Neural cell (in vitro differentiated cells): ENCODE data around the gene CRYBB3. TPM values are rescaled to one million over a fixed set of nuclear protein-coding genes. Genes with fewer than 3 reads are reported as not detected.

Experiments used
- H2AFZ ChIP-seq: fragments of 200-600, 300-800 bp; sonication (generic), shearing (Covaris generic); 2 replicates; pipeline ENCODE4 v1.6.0; 2014; ENCODE audit warnings: low read depth, mild to moderate bottlenecking, antibody characterized with exemption, low read length, moderate library complexity
- H3F3A ChIP-seq: fragments of 200-600 bp; shearing (Covaris generic); 2 replicates; pipeline ENCODE4 v1.6.1; 2016; ENCODE audit warnings: mild to moderate bottlenecking, moderate library complexity, mixed read lengths, antibody characterized with exemption, low read length; ENCODE audit not compliant: insufficient read depth, poor library complexity, severe bottlenecking
- H3K27ac ChIP-seq: fragments of 200-600, 300-800 bp; sonication (generic), shearing (Covaris generic); 2 replicates; pipeline ENCODE4 v1.5.1; 2014; ENCODE audit warnings: mild to moderate bottlenecking, low read length, moderate library complexity
- H3K27me3 ChIP-seq: fragments of 300-800, 200-600 bp; sonication (generic), shearing (Covaris generic); 2 replicates; pipeline ENCODE4 v1.6.0; 2014; ENCODE audit warnings: mild to moderate bottlenecking, low read depth, low read length, moderate library complexity; ENCODE audit not compliant: insufficient read depth
- H3K36me3 ChIP-seq: fragments of 300-800, 200-600 bp; sonication (generic), shearing (Covaris generic); 2 replicates; pipeline ENCODE4 v1.5.1; 2014; ENCODE audit warnings: mild to moderate bottlenecking, antibody characterized with exemption, low read length, moderate library complexity; ENCODE audit not compliant: insufficient read depth
- H3K4me2 ChIP-seq: fragments of 300-800, 200-600 bp; sonication (generic), shearing (Covaris generic); 2 replicates; pipeline ENCODE4 v1.6.0; 2014; ENCODE audit warnings: mild to moderate bottlenecking, low read length
- H3K4me3 ChIP-seq: fragments of 300-800, 200-600 bp; sonication (generic), shearing (Covaris generic); 2 replicates; pipeline ENCODE4 v1.5.1; 2014; ENCODE audit warnings: mild to moderate bottlenecking, low read length, moderate library complexity
- H3K79me2 ChIP-seq: fragments of 200-600 bp; shearing (Covaris generic); replicated peaks from 2 replicates; pipeline ENCODE4 v1.6.0; 2014; ENCODE audit warnings: mild to moderate bottlenecking, low read length, moderate library complexity; ENCODE audit not compliant: insufficient read depth
- H3K9ac ChIP-seq: fragments of 300-800, 200-600 bp; sonication (generic), shearing (Covaris generic); 2 replicates; pipeline ENCODE4 v1.6.1; 2016; ENCODE audit warnings: mild to moderate bottlenecking, low read length, mixed read lengths
- H3K9me2 ChIP-seq: fragments of 200-600 bp; shearing (Covaris generic); 2 replicates; pipeline ENCODE4 v1.6.1; 2016; ENCODE audit warnings: mild to moderate bottlenecking, low read length, mixed read lengths; ENCODE audit not compliant: insufficient read depth
- H3K9me3 ChIP-seq: fragments of 200-600, 300-800 bp; sonication (generic), shearing (Covaris generic); 2 replicates; pipeline ENCODE4 v1.6.1; 2016; ENCODE audit warnings: mild to moderate bottlenecking, mixed run types, low read length, moderate library complexity, mixed read lengths
- H4K20me1 ChIP-seq: fragments of 200-600 bp; shearing (Covaris generic); 2 replicates; pipeline ENCODE4 v1.6.1; 2016; ENCODE audit warnings: mild to moderate bottlenecking, mixed run types; ENCODE audit not compliant: insufficient read depth
- CTCF ChIP-seq: fragments of 450-650 bp; IDR thresholded peaks from 2 replicates; pipeline ENCODE4 v1.5.1; 2014; ENCODE audit warnings: antibody characterized with exemption, mild to moderate bottlenecking, moderate library complexity; ENCODE audit not compliant: poor library complexity, severe bottlenecking
- EP300 ChIP-seq: fragments of 450-650 bp; conservative IDR thresholded peaks from 2 replicates; pipeline ENCODE4 v1.6.1; 2014; ENCODE audit warnings: antibody characterized with exemption, mild to moderate bottlenecking, moderate library complexity; ENCODE audit not compliant: poor library complexity, severe bottlenecking
- EZH2 ChIP-seq: fragments of 200-600, 300-800 bp; shearing (Covaris generic), sonication (generic); IDR thresholded peaks from 2 replicates; pipeline ENCODE4 v1.6.1; 2014; ENCODE audit warnings: antibody characterized with exemption, low read length, borderline replicate concordance, mild to moderate bottlenecking; ENCODE audit not compliant: insufficient read depth, poor library complexity, severe bottlenecking
- MXI1 ChIP-seq: fragments of 450-650 bp; conservative IDR thresholded peaks from 2 replicates; pipeline ENCODE4 v1.6.1; 2014; ENCODE audit warnings: antibody characterized with exemption, mild to moderate bottlenecking; ENCODE audit not compliant: poor library complexity, severe bottlenecking
- POLR2AphosphoS5 ChIP-seq: IDR thresholded peaks from 2 replicates; pipeline ENCODE4 v1.6.1; 2012
- RAD21 ChIP-seq: fragments of 450-650 bp; conservative IDR thresholded peaks from 2 replicates; pipeline ENCODE4 v1.6.1; 2014; ENCODE audit warnings: antibody characterized with exemption, mild to moderate bottlenecking, moderate library complexity
- REST ChIP-seq: IDR thresholded peaks from 2 replicates; pipeline ENCODE4 v1.6.1; 2012; ENCODE audit warnings: borderline replicate concordance
- SMC3 ChIP-seq: fragments of 450-650 bp; conservative IDR thresholded peaks from 2 replicates; pipeline ENCODE4 v1.6.1; 2014; ENCODE audit warnings: antibody characterized with exemption, mild to moderate bottlenecking, moderate library complexity; ENCODE audit not compliant: poor library complexity
- TAF1 ChIP-seq: IDR thresholded peaks from 2 replicates; pipeline ENCODE4 v1.6.1; 2012; ENCODE audit warnings: low read depth
- polyA plus RNA-seq: library from polyadenylated mRNA; depleted of rRNA; stranded (reverse); fragments of >200 nt; gene quantifications from 2 replicates; pipeline ENCODE4 v1.2.3, GENCODE V29; 2014

The CRYBB3 gene
- polyA plus RNA-seq, 1 donor from 2014 or later: not detected

- Histone ChIP-seq H3K79me2 (no peaks in the 10 kb centered on the region), H3K27me3 (no peaks in the 10 kb centered on the region)
Measured at GRCh38 chr22:25161916-25162530, 37.6 kb upstream of the CRYBB3 start.

GRCh38 chr22:25162561-25162960 lies 37.1 kb upstream of the CRYBB3 start:
- H2AFZ ChIP-seq: no peak overlapping the region
- no peak overlapping the region for H3K27ac ChIP-seq
- H3K9me2 ChIP-seq: no peaks in the 10 kb centered on the region
- TF ChIP-seq REST: no peak
- no peak for TF ChIP-seq MXI1
- TF ChIP-seq EP300: no peak
- no peak for TF ChIP-seq TAF1
- no peak for TF ChIP-seq EZH2
- no peak for TF ChIP-seq SMC3
- no peak for TF ChIP-seq RAD21
- TF ChIP-seq POLR2AphosphoS5: no peak
- TF ChIP-seq CTCF: no peak
- H3K79me2 ChIP-seq: no peaks in the 10 kb centered on the region
- H3K4me3 ChIP-seq: no peak overlapping the region
- H3K4me2 ChIP-seq: no peak overlapping the region
- H3K9me3 ChIP-seq: no peaks in the 10 kb centered on the region
- no peaks in the 10 kb centered on the region for H3K36me3 ChIP-seq
- no peaks in the 10 kb centered on the region for H3K27me3 ChIP-seq
- no peak overlapping the region for H3K9ac ChIP-seq
- H4K20me1 ChIP-seq: no peaks in the 10 kb centered on the region
- H3F3A ChIP-seq: no peaks in the 10 kb centered on the region

More at GRCh38 chr22:25161916-25162530, 37.6 kb upstream of the CRYBB3 start:
- Histone ChIP-seq H2AFZ (no peak overlapping the region), H4K20me1 (no peaks in the 10 kb centered on the region), H3K9me2 (no peaks in the 10 kb centered on the region), H3K4me3 (no peak overlapping the region), H3K9me3 (no peaks in the 10 kb centered on the region), H3F3A (no peaks in the 10 kb centered on the region), H3K9ac (no peak overlapping the region), H3K36me3 (no peaks in the 10 kb centered on the region), H3K27ac (no peak overlapping the region), H3K4me2 (no peak overlapping the region)
- TF ChIP-seq MXI1: no peak
- TF ChIP-seq SMC3: no peak

GRCh38 chr22:25165785-25166184 lies 33.9 kb upstream of the CRYBB3 start:
- TF ChIP-seq POLR2AphosphoS5: no peak
- no peak for TF ChIP-seq REST

More at GRCh38 chr22:25165785-25166184, 33.9 kb upstream of the CRYBB3 start:
- Histone ChIP-seq H3K27me3 (no peaks in the 10 kb centered on the region), H3K27ac (no peak overlapping the region), H3K79me2 (no peaks in the 10 kb centered on the region), H3K9me2 (no peaks in the 10 kb centered on the region), H3K4me3 (no peak overlapping the region), H3K4me2 (no peak overlapping the region), H3F3A (no peaks in the 10 kb centered on the region), H3K9me3 (no peaks in the 10 kb centered on the region), H2AFZ (no peak overlapping the region), H4K20me1 (no peaks in the 10 kb centered on the region), H3K36me3 (no peaks in the 10 kb centered on the region), H3K9ac (no peak overlapping the region)
